NCI-H345 treated with DMSO at 0.1 percent for 48 hours (cell line): ENCODE results near the gene GUCY1A1.

Experiments used
- DNase-seq: peaks from one replicate; lab custom pipeline; 2025; ENCODE audit not compliant: unreplicated experiment; lab: John Stamatoyannopoulos, UW

Gene GUCY1A1

GRCh38 chr4:155657985-155658680, 8.5 kb upstream of the GUCY1A1 start:
- no peak for DNase-seq

- no peak for DNase-seq
These were observed 8.0 kb upstream of the GUCY1A1 start for GRCh38 chr4:155658681-155659064.

- DNase-seq, result no peak
These were observed 7.5 kb upstream of the GUCY1A1 start for GRCh38 chr4:155659176-155659575.

- no peak for DNase-seq
These were observed 6.2 kb upstream of the GUCY1A1 start for GRCh38 chr4:155660436-155660835.

- no peak for DNase-seq
These were observed 1.6 kb upstream of the GUCY1A1 start for GRCh38 chr4:155665054-155665453.

GRCh38 chr4:155667222-155667567, 547 bp downstream of the GUCY1A1 start:
- peak; percentile 14 for DNase-seq

GRCh38 chr4:155667568-155668511, 1.2 kb downstream of the GUCY1A1 start:
- peak; percentile 27 for DNase-seq

GRCh38 chr4:155668707-155669220, 2.1 kb downstream of the GUCY1A1 start:
- no peak for DNase-seq

GRCh38 chr4:155672342-155672741, 5.7 kb downstream of the GUCY1A1 start:
- no peak for DNase-seq

GRCh38 chr4:155673453-155673979, 6.9 kb downstream of the GUCY1A1 start:
- no peak for DNase-seq

- no peak for DNase-seq
These were observed 8.0 kb downstream of the GUCY1A1 start for GRCh38 chr4:155674669-155675071.

GRCh38 chr4:155675709-155676429, 9.2 kb downstream of the GUCY1A1 start:
- DNase-seq, result no peak

- no peak for DNase-seq
These were observed 9.8 kb downstream of the GUCY1A1 start for GRCh38 chr4:155676430-155676825.

GRCh38 chr4:155678011-155678410, 11.4 kb downstream of the GUCY1A1 start:
- no peak for DNase-seq

GRCh38 chr4:155679343-155679742, 12.7 kb downstream of the GUCY1A1 start:
- DNase-seq, result no peak

GRCh38 chr4:155681886-155682285, 15.2 kb downstream of the GUCY1A1 start:
- DNase-seq, result no peak

GRCh38 chr4:155684423-155684822, 17.8 kb downstream of the GUCY1A1 start:
- no peak for DNase-seq

GRCh38 chr4:155684892-155685541, 18.4 kb downstream of the GUCY1A1 start:
- no peak for DNase-seq

GRCh38 chr4:155687380-155687982, 20.8 kb downstream of the GUCY1A1 start:
- DNase-seq, result no peak

GRCh38 chr4:155688211-155688610, 21.6 kb downstream of the GUCY1A1 start:
- DNase-seq, result no peak
